ENCODE measurements around the gene EFCAB10. TPM values are rescaled to one million over a fixed set of nuclear protein-coding genes. Genes with fewer than 3 reads are reported as not detected.
"Not testable (repeated sequence)": the region's sequence is repeated elsewhere in the genome, so short reads cannot be mapped to it uniquely, and the experiment has no call there.

The EFCAB10 gene
- total and polyA plus RNA-seq, 10 donors: 0.08 to 1.3 TPM; not detected in 8

DNA sequence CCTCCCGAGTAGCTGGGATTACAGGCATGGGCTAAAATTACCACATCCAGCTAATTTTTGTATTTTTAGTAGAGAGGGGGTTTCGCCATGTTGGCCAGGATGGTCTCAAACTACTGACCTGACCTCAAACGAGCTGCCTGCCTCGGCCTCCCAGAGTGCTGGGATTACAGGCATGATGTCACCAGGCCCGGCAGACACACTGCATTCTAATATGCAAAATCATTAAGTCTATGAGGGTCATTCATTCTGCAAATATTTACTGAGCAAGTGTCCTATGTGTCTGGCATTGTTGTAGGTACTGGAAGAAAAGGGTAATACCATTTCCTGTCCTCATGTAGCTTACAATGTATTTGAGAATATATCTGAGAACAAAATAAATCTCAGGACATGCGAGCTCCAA, 61.9 kb downstream of the EFCAB10 start:
- 89 to 96% (median 92%) methylated on average over 6 of the region's 6 CpGs for WGBS, 5 donors
- Histone ChIP-seq H3K4me1 (peaks cover 0 to 20% (median 17%) of the 10 kb centered on the region in 6 donors), H3K27me3 (replicated peaks in 1 of 7) (no peaks in the 10 kb centered on the region), H3K36me3 (no peaks in the 10 kb centered on the region), H3K9me3 (no peaks in the 10 kb centered on the region), H3K4me3 (no peak overlapping the region), H3K27ac (no peak overlapping the region)
- TF ChIP-seq POLR2AphosphoS5 (IDR thresholded peaks at IDR 0.05): no peak
- TF ChIP-seq, protein P1, sequence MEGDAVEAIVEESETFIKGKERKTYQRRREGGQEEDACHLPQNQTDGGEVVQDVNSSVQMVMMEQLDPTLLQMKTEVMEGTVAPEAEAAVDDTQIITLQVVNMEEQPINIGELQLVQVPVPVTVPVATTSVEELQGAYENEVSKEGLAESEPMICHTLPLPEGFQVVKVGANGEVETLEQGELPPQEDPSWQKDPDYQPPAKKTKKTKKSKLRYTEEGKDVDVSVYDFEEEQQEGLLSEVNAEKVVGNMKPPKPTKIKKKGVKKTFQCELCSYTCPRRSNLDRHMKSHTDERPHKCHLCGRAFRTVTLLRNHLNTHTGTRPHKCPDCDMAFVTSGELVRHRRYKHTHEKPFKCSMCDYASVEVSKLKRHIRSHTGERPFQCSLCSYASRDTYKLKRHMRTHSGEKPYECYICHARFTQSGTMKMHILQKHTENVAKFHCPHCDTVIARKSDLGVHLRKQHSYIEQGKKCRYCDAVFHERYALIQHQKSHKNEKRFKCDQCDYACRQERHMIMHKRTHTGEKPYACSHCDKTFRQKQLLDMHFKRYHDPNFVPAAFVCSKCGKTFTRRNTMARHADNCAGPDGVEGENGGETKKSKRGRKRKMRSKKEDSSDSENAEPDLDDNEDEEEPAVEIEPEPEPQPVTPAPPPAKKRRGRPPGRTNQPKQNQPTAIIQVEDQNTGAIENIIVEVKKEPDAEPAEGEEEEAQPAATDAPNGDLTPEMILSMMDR (IDR thresholded peaks at IDR 0.05 in 8 of 11, conservative IDR thresholded peaks at IDR 0.05 in 3 of 11): no peak
- no peak for TF ChIP-seq POLR2A (IDR thresholded peaks at IDR 0.05)
- DNase-seq: no peak
- intact Hi-C loops (cut with DNase I; ENCODE audit: low total_unique reads): no loop called here

DNA sequence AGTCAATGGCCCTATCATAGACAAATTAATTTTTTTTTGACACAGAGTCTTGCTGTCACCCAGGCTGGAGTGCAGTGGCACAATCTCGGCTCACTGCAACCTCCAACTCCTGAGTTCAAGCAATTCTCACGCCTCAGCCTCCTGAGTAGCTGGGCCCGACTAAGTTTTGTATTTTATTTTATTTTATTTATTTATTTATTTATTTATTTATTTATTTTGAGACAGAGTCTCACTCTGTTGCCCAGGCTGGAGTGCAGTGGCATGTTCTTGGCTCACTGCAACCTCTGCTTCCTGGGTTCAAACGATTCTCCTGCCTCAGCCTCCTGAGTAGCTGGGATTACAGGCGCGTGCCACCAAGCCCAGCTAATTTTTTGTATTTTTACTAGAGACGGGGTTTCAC, 65.7 kb downstream of the EFCAB10 start:
- H3K27me3 ChIP-seq (replicated peaks in 1 of 7); H3K36me3 ChIP-seq; H3K4me1 ChIP-seq; intact Hi-C loops (cut with DNase I; ENCODE audit: low total_unique reads); H3K27ac ChIP-seq; DNase-seq; H3K9me3 ChIP-seq; H3K4me3 ChIP-seq: not testable (repeated sequence)
- 93 to 99% (median 95%) methylated on average over 7 of the region's 7 CpGs for WGBS, 5 donors

Other genes starting within 250 kb of the EFCAB10 start
- 10 to 100 TPM; 42.6 to 60.3 (median 56.9) TPM for gene SRPK2, start 192.6 kb downstream of the EFCAB10 start, total RNA-seq
- 10 to 100 TPM in 2 of 3 donors, 1 to 10 TPM in 1; 9.6 to 12.8 (median 10.7) TPM for gene SRPK2, start 192.6 kb downstream of the EFCAB10 start, polyA plus RNA-seq
- gene PUS7, start 59.2 kb downstream of the EFCAB10 start, total RNA-seq: 10 to 100 TPM in 1 of 7 donors, 1 to 10 TPM in 6; 3.3 to 10.1 (median 7.3) TPM
- 1 to 10 TPM; 1.5 to 8.1 (median 3.9) TPM for gene PUS7, start 59.2 kb downstream of the EFCAB10 start, polyA plus RNA-seq
- gene RINT1, start 49.3 kb downstream of the EFCAB10 start, total RNA-seq: 10 to 100 TPM; 18.3 to 27.1 (median 22.7) TPM
- gene RINT1, start 49.3 kb downstream of the EFCAB10 start, polyA plus RNA-seq: 10 to 100 TPM; 12.8 to 22.4 (median 16.0) TPM

Data from spleen (tissue), 11 donors.